ENCODE results near the gene TSPAN33.

Gene TSPAN33

DNA sequence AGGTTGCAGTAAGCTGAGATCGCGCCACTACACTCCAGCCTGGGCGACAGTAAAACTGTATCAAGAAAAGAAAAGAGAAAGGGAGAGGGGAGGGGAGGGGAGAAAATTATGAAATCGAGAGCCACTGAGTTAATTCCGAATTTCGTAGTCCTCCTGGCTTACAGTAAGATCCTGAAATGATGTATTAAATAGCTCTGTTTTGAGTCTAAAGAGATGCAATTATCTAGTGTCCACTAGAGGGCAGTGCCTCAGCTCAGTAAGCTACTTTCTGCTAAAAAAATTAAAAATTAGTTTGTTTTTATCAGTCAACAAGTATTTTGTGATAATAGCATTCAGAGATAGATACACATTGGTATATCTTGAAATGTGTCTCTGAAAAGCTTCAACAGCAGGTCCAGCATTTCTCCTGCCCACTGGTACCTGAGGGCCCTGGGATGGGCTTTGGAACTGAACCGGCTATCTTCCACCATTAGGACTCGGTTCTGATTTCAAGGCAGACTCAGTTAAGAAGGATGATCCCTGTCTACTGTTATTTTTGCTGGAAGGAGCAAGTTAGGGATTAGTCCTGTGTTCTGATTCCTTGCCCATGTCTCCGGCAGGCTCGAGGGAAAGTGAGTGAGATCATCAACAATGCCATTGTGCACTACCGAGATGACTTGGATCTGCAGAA, 19.5 kb downstream of the TSPAN33 start:
- TF ChIP-seq, protein P1, sequence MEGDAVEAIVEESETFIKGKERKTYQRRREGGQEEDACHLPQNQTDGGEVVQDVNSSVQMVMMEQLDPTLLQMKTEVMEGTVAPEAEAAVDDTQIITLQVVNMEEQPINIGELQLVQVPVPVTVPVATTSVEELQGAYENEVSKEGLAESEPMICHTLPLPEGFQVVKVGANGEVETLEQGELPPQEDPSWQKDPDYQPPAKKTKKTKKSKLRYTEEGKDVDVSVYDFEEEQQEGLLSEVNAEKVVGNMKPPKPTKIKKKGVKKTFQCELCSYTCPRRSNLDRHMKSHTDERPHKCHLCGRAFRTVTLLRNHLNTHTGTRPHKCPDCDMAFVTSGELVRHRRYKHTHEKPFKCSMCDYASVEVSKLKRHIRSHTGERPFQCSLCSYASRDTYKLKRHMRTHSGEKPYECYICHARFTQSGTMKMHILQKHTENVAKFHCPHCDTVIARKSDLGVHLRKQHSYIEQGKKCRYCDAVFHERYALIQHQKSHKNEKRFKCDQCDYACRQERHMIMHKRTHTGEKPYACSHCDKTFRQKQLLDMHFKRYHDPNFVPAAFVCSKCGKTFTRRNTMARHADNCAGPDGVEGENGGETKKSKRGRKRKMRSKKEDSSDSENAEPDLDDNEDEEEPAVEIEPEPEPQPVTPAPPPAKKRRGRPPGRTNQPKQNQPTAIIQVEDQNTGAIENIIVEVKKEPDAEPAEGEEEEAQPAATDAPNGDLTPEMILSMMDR (IDR thresholded peaks at IDR 0.05; ENCODE audit: low read depth, low read length) = peak; percentile 39; the same call in 1 of the 2 replicates

DNA sequence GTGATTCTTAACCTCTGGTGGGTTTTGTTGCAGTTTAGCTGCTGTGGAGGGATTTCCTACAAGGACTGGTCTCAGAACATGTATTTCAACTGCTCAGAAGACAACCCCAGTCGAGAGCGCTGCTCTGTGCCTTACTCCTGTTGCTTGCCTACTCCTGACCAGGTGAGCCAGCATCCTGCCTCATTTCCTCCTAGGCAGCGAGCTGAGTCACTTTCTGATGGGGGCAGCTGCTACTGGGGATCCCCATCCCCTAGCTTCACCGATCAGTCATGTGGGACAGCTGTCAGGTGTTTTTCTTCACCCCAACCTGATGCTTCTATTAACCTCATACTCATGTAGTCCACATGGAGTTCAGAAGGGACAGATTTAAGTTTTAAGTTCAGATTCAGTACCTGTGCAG, 22.2 kb downstream of the TSPAN33 start:
- no peak overlapping the region for H3K4me3 ChIP-seq (ENCODE audit: low read depth, low read length)
- TF ChIP-seq, protein P1 (IDR thresholded peaks at IDR 0.05; ENCODE audit: low read depth, low read length) = no peak

More for the DNA sequence above, 19.5 kb downstream of the TSPAN33 start:
- H3K4me3 ChIP-seq (ENCODE audit: low read depth, low read length) = no peak overlapping the region

GRCh38 chr7:129167817-129168216, 23.3 kb downstream of the TSPAN33 start:
- no peak overlapping the region for H3K4me3 ChIP-seq (ENCODE audit: low read depth, low read length)
- TF ChIP-seq, protein P1 (IDR thresholded peaks at IDR 0.05; ENCODE audit: low read depth, low read length) = no peak

- TF ChIP-seq, protein P1 (IDR thresholded peaks at IDR 0.05; ENCODE audit: low read depth, low read length) = no peak
- no peak overlapping the region for H3K4me3 ChIP-seq (ENCODE audit: low read depth, low read length)
These were observed 23.9 kb downstream of the TSPAN33 start for GRCh38 chr7:129168231-129169021.

DNA sequence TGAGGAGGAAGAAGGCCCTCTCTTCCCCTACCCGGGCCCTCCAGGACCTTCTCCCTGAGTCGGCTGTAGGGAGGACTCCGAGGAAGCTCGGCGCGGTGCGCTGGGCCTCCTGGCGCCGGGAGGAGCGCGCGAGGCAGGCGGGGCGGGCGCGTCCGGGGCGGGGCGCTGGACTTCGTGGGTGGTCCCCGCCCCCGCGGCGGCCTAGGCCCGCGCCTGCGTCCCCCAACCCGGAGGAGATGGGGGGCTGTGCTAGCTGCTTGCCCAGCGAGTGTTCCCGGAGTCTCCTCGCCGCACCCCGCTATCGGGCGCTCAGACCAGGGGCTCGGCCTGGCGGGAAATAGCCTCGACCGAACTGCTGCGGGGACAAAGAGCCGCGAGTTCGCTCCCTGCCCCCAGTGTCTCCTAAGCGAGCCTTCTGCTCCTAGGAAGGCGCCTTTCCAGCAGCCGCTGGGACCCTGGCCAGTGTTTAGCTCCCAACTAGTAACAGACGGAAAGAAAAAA, 24.7 kb downstream of the TSPAN33 start:
- TF ChIP-seq, protein P1 (IDR thresholded peaks at IDR 0.05; ENCODE audit: low read depth, low read length) = no peak
- H3K4me3 ChIP-seq (ENCODE audit: low read depth, low read length) = no peak overlapping the region; the same call in 1 of the 2 replicates

- TF ChIP-seq, protein P1 (IDR thresholded peaks at IDR 0.05; ENCODE audit: low read depth, low read length) = no peak
- H3K4me3 ChIP-seq (ENCODE audit: low read depth, low read length) = no peak overlapping the region
These were observed 25.4 kb downstream of the TSPAN33 start for GRCh38 chr7:129169686-129170440.

Measured in WI38 (cell line).